Nephron (organoid): Measurements from ENCODE around the gene CEP135.

Source experiments
- H3K27ac Mint-ChIP-seq, 3 experiments: 2 replicates each; pipeline ENCODE4 v1.8.0; 2020; ENCODE audit warnings: mixed read lengths in 3 of 3, mild to moderate bottlenecking in 2 of 3, moderate library complexity in 1 of 3
- H3K27me3 Mint-ChIP-seq: 2 replicates; pipeline ENCODE4 v1.8.0; 2021; ENCODE audit warnings: low read depth, mild to moderate bottlenecking, moderate library complexity, mixed read lengths
- H3K36me3 Mint-ChIP-seq: 2 replicates; pipeline ENCODE4 v1.8.0; 2020; ENCODE audit warnings: low read depth, mixed read lengths
- H3K4me1 Mint-ChIP-seq: 2 replicates; pipeline ENCODE4 v1.8.0; 2020; ENCODE audit warnings: mixed read lengths
- H3K4me3 Mint-ChIP-seq, 3 experiments: 2 replicates each; pipeline ENCODE4 v1.8.0; 2020; ENCODE audit warnings: mild to moderate bottlenecking in 3 of 3, mixed read lengths in 3 of 3, moderate library complexity in 2 of 3
- H3K9me3 Mint-ChIP-seq: 2 replicates; pipeline ENCODE4 v1.8.0; 2020; ENCODE audit warnings: mixed read lengths
- TF ChIP-seq, protein P1 (sequence below), 3 experiments: fragments of 200-600 bp; sonication (generic); IDR thresholded peaks; one replicate each; pipeline ENCODE4 v1.5.0; 2021; ENCODE audit warnings: antibody characterized with exemption in 3 of 3; ENCODE audit not compliant: unreplicated experiment in 3 of 3

CEP135 gene

GRCh38 chr4:55907469-55907868 is 41.3 kb upstream of the CEP135 start:
- TF ChIP-seq, protein P1, sequence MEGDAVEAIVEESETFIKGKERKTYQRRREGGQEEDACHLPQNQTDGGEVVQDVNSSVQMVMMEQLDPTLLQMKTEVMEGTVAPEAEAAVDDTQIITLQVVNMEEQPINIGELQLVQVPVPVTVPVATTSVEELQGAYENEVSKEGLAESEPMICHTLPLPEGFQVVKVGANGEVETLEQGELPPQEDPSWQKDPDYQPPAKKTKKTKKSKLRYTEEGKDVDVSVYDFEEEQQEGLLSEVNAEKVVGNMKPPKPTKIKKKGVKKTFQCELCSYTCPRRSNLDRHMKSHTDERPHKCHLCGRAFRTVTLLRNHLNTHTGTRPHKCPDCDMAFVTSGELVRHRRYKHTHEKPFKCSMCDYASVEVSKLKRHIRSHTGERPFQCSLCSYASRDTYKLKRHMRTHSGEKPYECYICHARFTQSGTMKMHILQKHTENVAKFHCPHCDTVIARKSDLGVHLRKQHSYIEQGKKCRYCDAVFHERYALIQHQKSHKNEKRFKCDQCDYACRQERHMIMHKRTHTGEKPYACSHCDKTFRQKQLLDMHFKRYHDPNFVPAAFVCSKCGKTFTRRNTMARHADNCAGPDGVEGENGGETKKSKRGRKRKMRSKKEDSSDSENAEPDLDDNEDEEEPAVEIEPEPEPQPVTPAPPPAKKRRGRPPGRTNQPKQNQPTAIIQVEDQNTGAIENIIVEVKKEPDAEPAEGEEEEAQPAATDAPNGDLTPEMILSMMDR (IDR thresholded peaks at IDR 0.05; ENCODE audit: unreplicated experiment in 3 of 3): no peak
- no peaks in the 10 kb centered on the region for H3K9me3 Mint-ChIP-seq
- H3K4me1 Mint-ChIP-seq: no peaks in the 10 kb centered on the region
- no peaks in the 10 kb centered on the region for H3K27me3 Mint-ChIP-seq
- no peak overlapping the region for H3K4me3 Mint-ChIP-seq
- H3K27ac Mint-ChIP-seq: no peak overlapping the region
- H3K36me3 Mint-ChIP-seq: peaks cover 13% of the 10 kb centered on the region

- Mint-ChIP-seq H3K27me3 (no peaks in the 10 kb centered on the region), H3K36me3 (peaks cover 6% of the 10 kb centered on the region), H3K9me3 (no peaks in the 10 kb centered on the region), H3K4me3 (no peak overlapping the region), H3K4me1 (no peaks in the 10 kb centered on the region), H3K27ac (no peak overlapping the region)
- TF ChIP-seq, protein P1 (IDR thresholded peaks at IDR 0.05; ENCODE audit: unreplicated experiment in 3 of 3): no peak
Measured at GRCh38 chr4:55910140-55910539, 38.6 kb upstream of the CEP135 start.

DNA sequence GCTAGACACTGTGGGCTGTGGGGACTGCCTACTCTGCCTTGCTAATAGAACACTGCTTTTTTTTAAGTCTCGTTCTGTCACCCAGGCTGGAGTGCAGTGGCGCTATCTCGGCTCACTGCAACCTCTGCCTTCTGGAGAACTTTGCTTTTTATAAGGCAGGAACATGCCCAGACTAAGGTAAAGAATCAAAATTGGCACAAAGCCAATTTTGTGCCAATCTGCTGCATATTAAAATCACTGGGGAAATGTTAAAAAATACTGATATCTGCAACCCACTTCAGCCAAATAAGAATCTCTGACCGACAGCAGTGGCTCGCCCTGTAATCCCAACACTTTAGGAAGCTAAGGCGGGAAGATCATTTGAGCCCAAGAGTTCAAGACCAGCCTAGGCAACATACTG is 36.5 kb upstream of the CEP135 start:
- Mint-ChIP-seq H3K4me1 (no peaks in the 10 kb centered on the region), H3K9me3 (peaks cover 4% of the 10 kb centered on the region), H3K36me3 (no peaks in the 10 kb centered on the region), H3K27ac (no peak overlapping the region), H3K4me3 (no peak overlapping the region), H3K27me3 (no peaks in the 10 kb centered on the region)
- TF ChIP-seq, protein P1 (IDR thresholded peaks at IDR 0.05; ENCODE audit: unreplicated experiment in 3 of 3): no peak

DNA sequence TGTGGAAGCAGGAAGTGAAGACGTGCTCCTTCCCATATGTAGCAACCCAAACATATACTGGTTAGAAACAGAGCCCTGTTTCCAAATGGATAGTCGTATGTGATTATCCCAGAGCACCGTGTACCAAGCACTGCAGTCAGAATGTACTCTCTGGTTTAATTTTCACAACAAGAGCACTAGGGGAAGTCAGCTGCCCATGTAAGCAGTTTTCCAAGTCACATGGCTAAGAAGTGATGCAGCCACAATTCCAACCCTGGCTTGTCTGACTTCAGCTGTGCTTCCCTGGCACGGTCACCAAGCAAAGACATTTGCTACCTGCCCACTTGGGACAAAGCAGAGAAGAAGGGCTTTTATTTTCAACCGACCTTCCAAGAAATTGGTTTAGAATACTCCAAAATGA is 28.2 kb upstream of the CEP135 start:
- Mint-ChIP-seq H3K27me3 (no peaks in the 10 kb centered on the region), H3K36me3 (no peaks in the 10 kb centered on the region), H3K27ac (no peak overlapping the region), H3K4me1 (no peaks in the 10 kb centered on the region), H3K4me3 (no peak overlapping the region), H3K9me3 (peaks cover 4% of the 10 kb centered on the region)
- TF ChIP-seq, protein P1 (IDR thresholded peaks at IDR 0.05; ENCODE audit: unreplicated experiment in 3 of 3): no peak

GRCh38 chr4:55921093-55921492 is 27.7 kb upstream of the CEP135 start:
- Mint-ChIP-seq H3K9me3 (peaks cover 4% of the 10 kb centered on the region), H3K4me3 (no peak overlapping the region), H3K27me3 (no peaks in the 10 kb centered on the region), H3K36me3 (no peaks in the 10 kb centered on the region), H3K27ac (no peak overlapping the region), H3K4me1 (peaks cover under 1% of the 10 kb centered on the region)
- TF ChIP-seq, protein P1 (IDR thresholded peaks at IDR 0.05; ENCODE audit: unreplicated experiment in 3 of 3): no peak

GRCh38 chr4:55925241-55925640 is 23.5 kb upstream of the CEP135 start:
- Mint-ChIP-seq H3K36me3 (no peaks in the 10 kb centered on the region), H3K4me3 (no peak overlapping the region), H3K27me3 (no peaks in the 10 kb centered on the region), H3K9me3 (no peaks in the 10 kb centered on the region), H3K27ac (no peak overlapping the region), H3K4me1 (peaks cover 17% of the 10 kb centered on the region)
- TF ChIP-seq, protein P1 (IDR thresholded peaks at IDR 0.05; ENCODE audit: unreplicated experiment in 3 of 3): no peak
